Colonic mucosa (tissue), 4 donors: ENCODE data around the gene USP38. TPM values are rescaled to one million over a fixed set of nuclear protein-coding genes. Genes with fewer than 3 reads are reported as not detected.
"Not testable (repeated sequence)": the region's sequence is repeated elsewhere in the genome, so short reads cannot be mapped to it uniquely, and the experiment has no call there.

ENCODE experiments used
- DNase-seq: peaks from one replicate; pipeline ENCODE4 v3.0.0-alpha.2; 2020
- H3K27ac ChIP-seq: fragments of 200-600 bp; one replicate; pipeline ENCODE4 v1.8.0; 2021
- H3K27me3 ChIP-seq: fragments of 200-600 bp; one replicate; pipeline ENCODE4 v1.8.0; 2021
- H3K36me3 ChIP-seq: fragments of 200-600 bp; one replicate; pipeline ENCODE4 v1.8.0; 2021
- H3K4me1 ChIP-seq: fragments of 200-600 bp; one replicate; pipeline ENCODE4 v1.8.0; 2021; ENCODE audit warnings: mild to moderate bottlenecking
- H3K4me3 ChIP-seq: fragments of 200-600 bp; one replicate; pipeline ENCODE4 v1.8.0; 2021
- H3K9ac ChIP-seq, 2 donors: one replicate each; pipeline ENCODE4 v1.7.0; 2013; ENCODE audit warnings: control low read depth in 2 of 2, low read depth in 2 of 2, low read length in 2 of 2
- H3K9me3 ChIP-seq: fragments of 200-600 bp; one replicate; pipeline ENCODE4 v1.8.0; 2021
- intact Hi-C: fragments of 100-400 bp; cut with DNase I; formaldehyde crosslinking; loops from one replicate; pipeline ENCODE4 v1.14.1; 2022
- total RNA-seq, 2 donors: library from RNA; stranded (reverse); fragmentation: NEBNext Ultra II Directional in 1 of 2; extraction: Animal tissue kit (Norgen Biotek cat#: 25700) in 1 of 2; gene quantifications; one replicate each; pipeline ENCODE4 v1.2.1, GENCODE V29; 2021
- TF ChIP-seq, protein P1 (sequence below): fragments of 200-600 bp; IDR thresholded peaks from one replicate; pipeline ENCODE4 v1.8.0; 2022; ENCODE audit warnings: antibody characterized with exemption, mild to moderate bottlenecking
- donor health status: healthy.
- donor health status: DM: no; HTN: no; CAD: no.
- donor health status: DM: no; HTN: no; CAD: no.

Gene USP38
- total RNA-seq, 2 donors from 2014 or later, result 31.1 to 39.7 TPM

DNA sequence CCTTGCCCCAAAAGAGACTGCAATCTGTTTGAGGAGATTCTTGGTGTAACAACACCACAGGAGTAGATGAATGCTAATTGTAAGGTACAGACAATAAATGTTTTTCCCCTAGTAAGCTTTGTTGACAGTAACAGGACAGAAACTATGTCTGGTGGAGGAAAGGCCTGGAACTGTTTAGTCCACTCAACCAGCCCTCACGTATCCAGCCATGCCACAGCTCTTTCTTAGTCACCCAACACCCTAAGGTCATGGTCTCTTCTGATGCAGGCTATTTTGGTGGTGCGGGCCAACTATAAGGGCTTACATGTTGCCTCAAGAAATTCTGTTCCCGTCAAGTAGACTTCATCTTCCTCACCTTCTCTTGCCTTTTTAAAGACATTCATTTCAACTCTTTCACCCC, 76.0 kb downstream of the USP38 start:
- TF ChIP-seq, protein P1, sequence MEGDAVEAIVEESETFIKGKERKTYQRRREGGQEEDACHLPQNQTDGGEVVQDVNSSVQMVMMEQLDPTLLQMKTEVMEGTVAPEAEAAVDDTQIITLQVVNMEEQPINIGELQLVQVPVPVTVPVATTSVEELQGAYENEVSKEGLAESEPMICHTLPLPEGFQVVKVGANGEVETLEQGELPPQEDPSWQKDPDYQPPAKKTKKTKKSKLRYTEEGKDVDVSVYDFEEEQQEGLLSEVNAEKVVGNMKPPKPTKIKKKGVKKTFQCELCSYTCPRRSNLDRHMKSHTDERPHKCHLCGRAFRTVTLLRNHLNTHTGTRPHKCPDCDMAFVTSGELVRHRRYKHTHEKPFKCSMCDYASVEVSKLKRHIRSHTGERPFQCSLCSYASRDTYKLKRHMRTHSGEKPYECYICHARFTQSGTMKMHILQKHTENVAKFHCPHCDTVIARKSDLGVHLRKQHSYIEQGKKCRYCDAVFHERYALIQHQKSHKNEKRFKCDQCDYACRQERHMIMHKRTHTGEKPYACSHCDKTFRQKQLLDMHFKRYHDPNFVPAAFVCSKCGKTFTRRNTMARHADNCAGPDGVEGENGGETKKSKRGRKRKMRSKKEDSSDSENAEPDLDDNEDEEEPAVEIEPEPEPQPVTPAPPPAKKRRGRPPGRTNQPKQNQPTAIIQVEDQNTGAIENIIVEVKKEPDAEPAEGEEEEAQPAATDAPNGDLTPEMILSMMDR, result no peak
- H3K4me1 ChIP-seq, result no peaks in the 10 kb centered on the region
- intact Hi-C loops, result no loop called here
- no peaks in the 10 kb centered on the region for H3K27me3 ChIP-seq
- no peak overlapping the region for H3K27ac ChIP-seq
- H3K4me3 ChIP-seq, result no peak overlapping the region
- H3K9ac ChIP-seq, result no peak overlapping the region
- H3K36me3 ChIP-seq, result no peaks in the 10 kb centered on the region
- DNase-seq, result no peak
- H3K9me3 ChIP-seq, result no peaks in the 10 kb centered on the region

DNA sequence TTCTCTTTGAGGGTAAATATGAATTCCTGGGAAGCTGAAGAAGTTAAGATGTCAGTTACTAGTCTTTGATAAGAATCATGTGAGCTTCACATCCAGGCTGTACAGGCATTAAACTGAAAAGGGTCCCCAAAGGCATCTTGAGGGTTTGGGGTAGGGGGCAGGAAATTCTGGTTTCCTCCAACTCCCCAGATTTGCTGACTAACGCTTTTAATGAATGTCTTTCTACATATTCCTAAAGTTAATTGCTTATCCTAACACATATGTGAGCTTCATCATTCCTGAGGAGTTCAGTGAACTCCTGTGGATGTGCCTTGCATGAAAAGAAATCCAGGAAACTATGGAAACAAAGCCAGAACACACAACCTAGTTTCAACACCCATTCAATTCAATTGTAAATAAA, 78.1 kb downstream of the USP38 start:
- TF ChIP-seq, protein P1, result no peak
- Histone ChIP-seq H3K36me3 (no peaks in the 10 kb centered on the region), H3K9ac (no peak overlapping the region), H3K27me3 (no peaks in the 10 kb centered on the region), H3K4me1 (no peaks in the 10 kb centered on the region), H3K4me3 (no peak overlapping the region), H3K9me3 (no peaks in the 10 kb centered on the region), H3K27ac (no peak overlapping the region)
- intact Hi-C loops, result no loop called here
- no peak for DNase-seq

DNA sequence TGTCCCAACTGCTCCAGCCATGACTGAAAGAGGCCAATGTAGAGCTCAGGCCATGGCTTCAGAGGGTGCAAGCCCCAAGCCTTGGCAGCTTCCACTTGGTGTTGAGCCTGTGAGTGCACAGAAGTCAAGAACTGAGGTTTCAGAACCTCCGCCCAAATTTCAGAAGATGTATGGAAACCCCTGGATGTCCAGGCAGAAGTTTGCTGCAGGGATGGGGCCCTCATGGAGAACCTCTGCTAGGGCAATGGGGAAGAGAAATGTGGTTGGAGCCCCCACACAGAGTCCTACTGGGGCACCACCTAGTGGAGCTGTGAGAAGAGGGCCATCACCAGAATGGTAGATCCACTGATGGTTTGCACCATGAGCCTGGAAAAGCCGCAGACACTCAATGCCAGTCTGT, 83.0 kb downstream of the USP38 start:
- H3K9ac ChIP-seq, intact Hi-C loops, H3K9me3 ChIP-seq, H3K27me3 ChIP-seq, DNase-seq, H3K4me3 ChIP-seq, H3K27ac ChIP-seq, H3K4me1 ChIP-seq, H3K36me3 ChIP-seq: not testable (repeated sequence)

DNA sequence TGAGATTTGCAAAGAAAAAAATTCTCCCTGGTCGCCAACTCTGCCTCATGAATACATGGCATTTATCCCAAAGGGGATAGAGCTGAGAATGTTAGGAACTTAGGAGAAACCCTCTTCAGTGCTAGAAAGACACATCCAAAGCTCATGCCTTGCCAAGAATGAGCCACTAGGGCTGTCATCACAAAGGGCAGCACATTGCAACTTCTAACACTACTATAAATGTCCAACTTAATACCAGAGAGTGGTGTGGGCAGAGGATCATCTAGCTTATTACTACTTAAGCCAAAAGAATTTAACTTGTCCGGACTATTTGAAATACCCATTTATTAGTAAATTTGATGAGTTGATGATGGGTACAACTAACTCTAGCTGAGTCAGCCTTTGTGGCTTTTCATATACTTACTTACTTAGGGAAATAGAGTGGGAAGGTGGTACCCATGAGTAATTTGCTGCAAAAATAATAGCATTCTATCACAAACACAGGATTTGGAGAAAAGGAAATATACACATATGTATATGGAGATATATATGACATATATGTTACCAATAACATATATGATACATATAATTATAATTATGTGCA, 85.6 kb downstream of the USP38 start:
- no peak for DNase-seq
- no peak overlapping the region for H3K9ac ChIP-seq
- no peaks in the 10 kb centered on the region for H3K4me1 ChIP-seq
- no peaks in the 10 kb centered on the region for H3K36me3 ChIP-seq
- no peak overlapping the region for H3K4me3 ChIP-seq
- no peak overlapping the region for H3K27ac ChIP-seq
- no peaks in the 10 kb centered on the region for H3K9me3 ChIP-seq
- TF ChIP-seq, protein P1, result no peak
- intact Hi-C loops, result no loop called here
- H3K27me3 ChIP-seq, result no peaks in the 10 kb centered on the region

Other genes with a start within 250 kb of the USP38 start
- 10 to 100 TPM; 48.9 to 81.2 TPM for gene GAB1, start 152.0 kb downstream of the USP38 start, total RNA-seq